HEK293 (cell line): ENCODE results near the gene TSGA10IP.

Source experiments
- CTCF ChIA-PET: fragments of 350-600 bp; formaldehyde crosslinking; extraction: SDS; loops from one replicate; lab custom pipeline; 2021; ENCODE audit warnings: antibody characterized with exemption; lab: Yijun Ruan, JAX
- POLR2A ChIA-PET: fragments of 300-600 bp; formaldehyde crosslinking; extraction: SDS; loops from one replicate; lab custom pipeline; 2020; ENCODE audit warnings: antibody characterized with exemption, inconsistent platforms; lab: Yijun Ruan, JAX
- H3K27ac ChIP-seq: fragments of 200-500 bp; sonication (Bioruptor generic); 2 replicates; pipeline ENCODE4 v1.5.1; 2014; ENCODE audit warnings: low read depth, low read length, control low read depth, inconsistent platforms; ENCODE audit errors: extremely low read depth
- H3K36me3 ChIP-seq, 2 experiments: fragments of 200-500 bp in 1 of 2; sonication (Bioruptor generic) in 1 of 2; 1 replicate in 1 of 2; 2 replicates in 1 of 2; pipeline ENCODE4 v1.5.1; 2014 to 2017; ENCODE audit warnings: inconsistent platforms in 2 of 2, low read length in 2 of 2; ENCODE audit not compliant: control insufficient read depth in 2 of 2, insufficient read depth in 1 of 2
- H3K4me1 ChIP-seq: fragments of 200-500 bp; sonication (Bioruptor generic); 2 replicates; pipeline ENCODE4 v1.5.1; 2014; ENCODE audit warnings: mild to moderate bottlenecking, low read length, inconsistent platforms; ENCODE audit not compliant: control insufficient read depth, insufficient read depth
- H3K4me3 ChIP-seq: 2 replicates; pipeline ENCODE4 v1.5.1; 2011; ENCODE audit warnings: low read depth, mild to moderate bottlenecking, control low read depth, low read length, moderate library complexity
- H3K9me3 ChIP-seq: fragments of 200-500 bp; sonication (Bioruptor generic); 2 replicates; pipeline ENCODE4 v1.5.1; 2014; ENCODE audit warnings: low read depth, low read length, inconsistent platforms; ENCODE audit not compliant: control insufficient read depth, insufficient read depth
- BCL11A ChIP-seq: fragments of 450-650 bp; formaldehyde crosslinking; IDR thresholded peaks from 2 replicates; pipeline ENCODE4 v1.5.1; 2016; ENCODE audit warnings: low read depth, missing biosample characterization, missing genetic modification characterization
- FEZF1 ChIP-seq: fragments of 450-650 bp; formaldehyde crosslinking; IDR thresholded peaks from 2 replicates; pipeline ENCODE4 v1.5.1; 2016; ENCODE audit warnings: missing biosample characterization, missing genetic modification characterization
- KLF10 ChIP-seq: fragments of 450-650 bp; IDR thresholded peaks from 2 replicates; pipeline ENCODE4 v1.5.1; 2018; ENCODE audit warnings: missing biosample characterization, mild to moderate bottlenecking, missing genetic modification characterization
- MYNN ChIP-seq: fragments of 450-650 bp; formaldehyde crosslinking; IDR thresholded peaks from 2 replicates; pipeline ENCODE4 v1.5.1; 2016; ENCODE audit warnings: missing biosample characterization, missing genetic modification characterization, borderline replicate concordance
- SP7 ChIP-seq: fragments of 450-650 bp; formaldehyde crosslinking; IDR thresholded peaks from 2 replicates; pipeline ENCODE4 v1.5.1; 2016; ENCODE audit warnings: missing biosample characterization, missing genetic modification characterization
- TCF7L2 ChIP-seq: IDR thresholded peaks from 2 replicates; pipeline ENCODE4 v1.6.1; 2011; ENCODE audit warnings: low read depth, mild to moderate bottlenecking, inconsistent platforms, low read length, moderate library complexity, borderline replicate concordance
- YY1 ChIP-seq: fragments of 450-650 bp; formaldehyde crosslinking; IDR thresholded peaks from 2 replicates; pipeline ENCODE4 v1.5.1; 2018; ENCODE audit warnings: missing biosample characterization, missing genetic modification characterization
- ZBTB48 ChIP-seq: fragments of 450-650 bp; formaldehyde crosslinking; IDR thresholded peaks from 2 replicates; pipeline ENCODE4 v1.5.1; 2016; ENCODE audit warnings: missing biosample characterization, missing genetic modification characterization
- ZFP3 ChIP-seq: fragments of 450-650 bp; formaldehyde crosslinking; IDR thresholded peaks from 2 replicates; pipeline ENCODE4 v1.5.1; 2016; ENCODE audit warnings: low read depth, missing biosample characterization, missing genetic modification characterization
- ZFP37 ChIP-seq: fragments of 450-650 bp; formaldehyde crosslinking; IDR thresholded peaks from 2 replicates; pipeline ENCODE4 v1.5.1; 2016; ENCODE audit warnings: missing biosample characterization, missing genetic modification characterization
- ZNF24 ChIP-seq: fragments of 450-650 bp; formaldehyde crosslinking; IDR thresholded peaks from 2 replicates; pipeline ENCODE4 v1.5.1; 2016; ENCODE audit warnings: missing biosample characterization, missing genetic modification characterization
- ZNF433 ChIP-seq: fragments of 450-650 bp; formaldehyde crosslinking; IDR thresholded peaks from 2 replicates; pipeline ENCODE4 v1.5.1; 2016; ENCODE audit warnings: missing biosample characterization, missing genetic modification characterization, low read depth
- ZNF530 ChIP-seq: fragments of 450-650 bp; formaldehyde crosslinking; IDR thresholded peaks from 2 replicates; pipeline ENCODE4 v1.5.1; 2016; ENCODE audit warnings: low read depth, missing biosample characterization, missing genetic modification characterization
- ZNF558 ChIP-seq: fragments of 450-650 bp; formaldehyde crosslinking; IDR thresholded peaks from 2 replicates; pipeline ENCODE4 v1.5.1; 2016; ENCODE audit warnings: missing biosample characterization, missing genetic modification characterization
- ZNF560 ChIP-seq: fragments of 450-650 bp; formaldehyde crosslinking; IDR thresholded peaks from 2 replicates; pipeline ENCODE4 v1.5.1; 2017; ENCODE audit warnings: missing biosample characterization, missing genetic modification characterization, borderline replicate concordance
- ZNF654 ChIP-seq: fragments of 450-650 bp; formaldehyde crosslinking; IDR thresholded peaks from 2 replicates; pipeline ENCODE4 v1.5.1; 2016; ENCODE audit warnings: low read depth, missing biosample characterization, missing genetic modification characterization
- ZNF768 ChIP-seq: fragments of 450-650 bp; formaldehyde crosslinking; IDR thresholded peaks from 2 replicates; pipeline ENCODE4 v1.5.1; 2018; ENCODE audit warnings: missing biosample characterization, mild to moderate bottlenecking, missing genetic modification characterization
- ZNF785 ChIP-seq: fragments of 450-650 bp; formaldehyde crosslinking; IDR thresholded peaks from 2 replicates; pipeline ENCODE4 v1.5.1; 2016; ENCODE audit warnings: missing biosample characterization, missing genetic modification characterization
- ZNF791 ChIP-seq: fragments of 450-650 bp; formaldehyde crosslinking; IDR thresholded peaks from 2 replicates; pipeline ENCODE4 v1.5.1; 2016; ENCODE audit warnings: missing biosample characterization, missing genetic modification characterization
- TF ChIP-seq, protein P1 (sequence below): fragments of 450-650 bp; formaldehyde crosslinking; IDR thresholded peaks from 2 replicates; pipeline ENCODE4 v1.5.1; 2017; ENCODE audit warnings: missing biosample characterization, missing genetic modification characterization
- TF ChIP-seq, protein P2 (sequence below): fragments of 450-650 bp; formaldehyde crosslinking; IDR thresholded peaks from 2 replicates; pipeline ENCODE4 v1.5.1; 2016; ENCODE audit warnings: missing biosample characterization, missing genetic modification characterization
- TF ChIP-seq, protein P3 (sequence below): fragments of 450-650 bp; formaldehyde crosslinking; IDR thresholded peaks from 2 replicates; pipeline ENCODE4 v1.5.1; 2016; ENCODE audit warnings: missing biosample characterization, missing genetic modification characterization
- TF ChIP-seq, protein P4 (sequence below): fragments of 450-650 bp; formaldehyde crosslinking; IDR thresholded peaks from 2 replicates; pipeline ENCODE4 v1.5.1; 2016; ENCODE audit warnings: missing biosample characterization, missing genetic modification characterization
- TF ChIP-seq, protein P5 (sequence below): fragments of 450-650 bp; formaldehyde crosslinking; IDR thresholded peaks from 2 replicates; pipeline ENCODE4 v1.5.0; 2017; ENCODE audit warnings: missing biosample characterization, missing genetic modification characterization, borderline replicate concordance

Gene TSGA10IP

DNA sequence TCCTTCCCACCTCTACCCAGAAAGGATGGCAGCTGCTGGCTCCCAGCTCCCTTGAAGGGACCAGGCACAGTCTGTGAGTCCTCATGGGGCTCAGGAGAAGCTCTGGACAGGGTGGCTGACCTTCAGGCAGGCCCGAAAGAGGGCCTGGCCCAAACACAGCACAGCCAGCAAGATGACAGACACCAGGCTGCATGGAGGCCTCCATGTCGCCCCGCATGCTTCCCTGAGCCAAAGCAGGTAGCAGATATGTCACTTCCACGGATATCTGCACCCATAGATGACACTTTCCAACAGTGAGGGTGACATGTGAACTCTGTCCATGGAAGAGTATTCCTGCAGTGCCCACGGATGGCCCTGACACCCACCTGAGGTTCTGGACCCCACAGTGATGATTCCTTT, 38.3 kb downstream of the TSGA10IP start:
- CTCF ChIA-PET = interaction anchor here (2.2 to 2.5 kb wide), 2 partner anchors 96 to 98 kb away, joined by 8 read pairs; partner anchors contain the start of gene FIBP
- no peak for TF ChIP-seq YY1
- no peak for TF ChIP-seq ZNF24 (tag by site-specific recombination)
- TF ChIP-seq FEZF1 = no peak
- TF ChIP-seq KLF10 (tag by site-specific recombination) = no peak
- TF ChIP-seq, protein P1, sequence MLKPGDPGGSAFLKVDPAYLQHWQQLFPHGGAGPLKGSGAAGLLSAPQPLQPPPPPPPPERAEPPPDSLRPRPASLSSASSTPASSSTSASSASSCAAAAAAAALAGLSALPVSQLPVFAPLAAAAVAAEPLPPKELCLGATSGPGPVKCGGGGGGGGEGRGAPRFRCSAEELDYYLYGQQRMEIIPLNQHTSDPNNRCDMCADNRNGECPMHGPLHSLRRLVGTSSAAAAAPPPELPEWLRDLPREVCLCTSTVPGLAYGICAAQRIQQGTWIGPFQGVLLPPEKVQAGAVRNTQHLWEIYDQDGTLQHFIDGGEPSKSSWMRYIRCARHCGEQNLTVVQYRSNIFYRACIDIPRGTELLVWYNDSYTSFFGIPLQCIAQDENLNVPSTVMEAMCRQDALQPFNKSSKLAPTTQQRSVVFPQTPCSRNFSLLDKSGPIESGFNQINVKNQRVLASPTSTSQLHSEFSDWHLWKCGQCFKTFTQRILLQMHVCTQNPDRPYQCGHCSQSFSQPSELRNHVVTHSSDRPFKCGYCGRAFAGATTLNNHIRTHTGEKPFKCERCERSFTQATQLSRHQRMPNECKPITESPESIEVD (tag by site-specific recombination) = no peak
- no peak for TF ChIP-seq ZNF530 (tag by site-specific recombination)
- TF ChIP-seq, protein P2, sequence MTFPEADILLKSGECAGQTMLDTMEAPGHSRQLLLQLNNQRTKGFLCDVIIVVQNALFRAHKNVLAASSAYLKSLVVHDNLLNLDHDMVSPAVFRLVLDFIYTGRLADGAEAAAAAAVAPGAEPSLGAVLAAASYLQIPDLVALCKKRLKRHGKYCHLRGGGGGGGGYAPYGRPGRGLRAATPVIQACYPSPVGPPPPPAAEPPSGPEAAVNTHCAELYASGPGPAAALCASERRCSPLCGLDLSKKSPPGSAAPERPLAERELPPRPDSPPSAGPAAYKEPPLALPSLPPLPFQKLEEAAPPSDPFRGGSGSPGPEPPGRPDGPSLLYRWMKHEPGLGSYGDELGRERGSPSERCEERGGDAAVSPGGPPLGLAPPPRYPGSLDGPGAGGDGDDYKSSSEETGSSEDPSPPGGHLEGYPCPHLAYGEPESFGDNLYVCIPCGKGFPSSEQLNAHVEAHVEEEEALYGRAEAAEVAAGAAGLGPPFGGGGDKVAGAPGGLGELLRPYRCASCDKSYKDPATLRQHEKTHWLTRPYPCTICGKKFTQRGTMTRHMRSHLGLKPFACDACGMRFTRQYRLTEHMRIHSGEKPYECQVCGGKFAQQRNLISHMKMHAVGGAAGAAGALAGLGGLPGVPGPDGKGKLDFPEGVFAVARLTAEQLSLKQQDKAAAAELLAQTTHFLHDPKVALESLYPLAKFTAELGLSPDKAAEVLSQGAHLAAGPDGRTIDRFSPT = no peak
- Histone ChIP-seq H3K36me3 (peaks cover 0 to 10% of the 10 kb centered on the region in 2 experiments; a peak in 1 of 3 replicates), H3K4me3 (no peak overlapping the region), H3K9me3 (no peaks in the 10 kb centered on the region), H3K4me1 (no peaks in the 10 kb centered on the region), H3K27ac (no peak overlapping the region)
- POLR2A ChIA-PET = no interaction called here

DNA sequence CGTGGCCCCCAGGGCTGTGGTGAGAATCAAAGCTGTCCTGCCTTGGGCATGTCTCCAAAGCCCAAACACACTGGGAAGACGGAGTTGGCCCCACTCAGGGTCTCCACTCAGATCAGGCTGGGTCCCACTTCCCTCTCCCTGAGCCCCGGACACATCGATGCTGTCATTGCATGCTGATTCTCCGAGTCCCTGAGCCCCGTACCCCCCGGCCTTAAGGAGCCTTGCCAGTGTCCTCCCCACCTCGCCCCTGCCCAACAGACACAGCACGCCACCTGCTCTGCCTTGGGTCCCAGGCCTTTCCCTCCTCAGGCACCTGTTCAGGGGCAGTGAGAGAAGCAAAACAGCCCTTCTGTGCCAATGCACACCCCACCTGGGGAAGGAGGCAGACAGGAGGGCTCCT, 42.1 kb downstream of the TSGA10IP start:
- no peak overlapping the region for H3K4me3 ChIP-seq
- POLR2A ChIA-PET = interaction anchor here (1.0 kb wide), 1 partner anchor 99 kb away, joined by 3 read pairs; no protein-coding TSS in a partner anchor
- TF ChIP-seq ZBTB48 (tag by site-specific recombination) (no peak), ZFP3 (tag by site-specific recombination) (no peak), ZNF560 (tag by site-specific recombination) (no peak), ZNF558 (no peak), SP7 (tag by site-specific recombination) (no peak), ZNF785 (tag by site-specific recombination) (no peak), ZNF768 (tag by site-specific recombination) (no peak), TCF7L2 (no peak), ZNF791 (tag by site-specific recombination) (no peak), BCL11A (tag by site-specific recombination) (no peak), ZNF654 (tag by site-specific recombination) (no peak), ZNF433 (tag by site-specific recombination) (no peak), MYNN (tag by site-specific recombination) (no peak), ZFP37 (no peak)
- TF ChIP-seq, protein P3, sequence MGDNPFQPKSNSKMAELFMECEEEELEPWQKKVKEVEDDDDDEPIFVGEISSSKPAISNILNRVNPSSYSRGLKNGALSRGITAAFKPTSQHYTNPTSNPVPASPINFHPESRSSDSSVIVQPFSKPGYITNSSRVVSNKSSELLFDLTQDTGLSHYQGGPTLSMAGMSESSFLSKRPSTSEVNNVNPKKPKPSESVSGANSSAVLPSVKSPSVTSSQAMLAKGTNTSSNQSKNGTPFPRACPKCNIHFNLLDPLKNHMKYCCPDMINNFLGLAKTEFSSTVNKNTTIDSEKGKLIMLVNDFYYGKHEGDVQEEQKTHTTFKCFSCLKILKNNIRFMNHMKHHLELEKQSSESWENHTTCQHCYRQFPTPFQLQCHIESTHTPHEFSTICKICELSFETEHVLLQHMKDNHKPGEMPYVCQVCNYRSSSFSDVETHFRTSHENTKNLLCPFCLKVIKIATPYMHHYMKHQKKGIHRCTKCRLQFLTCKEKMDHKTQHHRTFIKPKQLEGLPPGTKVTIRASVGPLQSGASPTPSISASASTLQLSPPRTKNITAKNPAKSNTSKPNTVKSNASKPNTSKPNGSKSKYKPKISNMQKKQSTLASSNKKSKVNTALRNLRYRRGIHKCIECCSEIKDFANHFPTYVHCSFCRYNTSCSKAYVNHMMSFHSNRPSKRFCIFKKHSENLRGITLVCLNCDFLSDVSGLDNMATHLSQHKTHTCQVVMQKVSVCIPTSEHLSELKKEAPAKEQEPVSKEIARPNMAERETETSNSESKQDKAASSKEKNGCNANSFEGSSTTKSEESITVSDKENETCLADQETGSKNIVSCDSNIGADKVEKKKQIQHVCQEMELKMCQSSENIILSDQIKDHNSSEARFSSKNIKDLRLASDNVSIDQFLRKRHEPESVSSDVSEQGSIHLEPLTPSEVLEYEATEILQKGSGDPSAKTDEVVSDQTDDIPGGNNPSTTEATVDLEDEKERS (tag by site-specific recombination) = no peak
- TF ChIP-seq, protein P4, sequence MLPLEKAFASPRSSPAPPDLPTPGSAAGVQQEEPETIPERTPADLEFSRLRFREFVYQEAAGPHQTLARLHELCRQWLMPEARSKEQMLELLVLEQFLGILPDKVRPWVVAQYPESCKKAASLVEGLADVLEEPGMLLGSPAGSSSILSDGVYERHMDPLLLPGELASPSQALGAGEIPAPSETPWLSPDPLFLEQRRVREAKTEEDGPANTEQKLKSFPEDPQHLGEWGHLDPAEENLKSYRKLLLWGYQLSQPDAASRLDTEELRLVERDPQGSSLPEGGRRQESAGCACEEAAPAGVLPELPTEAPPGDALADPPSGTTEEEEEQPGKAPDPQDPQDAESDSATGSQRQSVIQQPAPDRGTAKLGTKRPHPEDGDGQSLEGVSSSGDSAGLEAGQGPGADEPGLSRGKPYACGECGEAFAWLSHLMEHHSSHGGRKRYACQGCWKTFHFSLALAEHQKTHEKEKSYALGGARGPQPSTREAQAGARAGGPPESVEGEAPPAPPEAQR = no peak
- TF ChIP-seq, protein P5, sequence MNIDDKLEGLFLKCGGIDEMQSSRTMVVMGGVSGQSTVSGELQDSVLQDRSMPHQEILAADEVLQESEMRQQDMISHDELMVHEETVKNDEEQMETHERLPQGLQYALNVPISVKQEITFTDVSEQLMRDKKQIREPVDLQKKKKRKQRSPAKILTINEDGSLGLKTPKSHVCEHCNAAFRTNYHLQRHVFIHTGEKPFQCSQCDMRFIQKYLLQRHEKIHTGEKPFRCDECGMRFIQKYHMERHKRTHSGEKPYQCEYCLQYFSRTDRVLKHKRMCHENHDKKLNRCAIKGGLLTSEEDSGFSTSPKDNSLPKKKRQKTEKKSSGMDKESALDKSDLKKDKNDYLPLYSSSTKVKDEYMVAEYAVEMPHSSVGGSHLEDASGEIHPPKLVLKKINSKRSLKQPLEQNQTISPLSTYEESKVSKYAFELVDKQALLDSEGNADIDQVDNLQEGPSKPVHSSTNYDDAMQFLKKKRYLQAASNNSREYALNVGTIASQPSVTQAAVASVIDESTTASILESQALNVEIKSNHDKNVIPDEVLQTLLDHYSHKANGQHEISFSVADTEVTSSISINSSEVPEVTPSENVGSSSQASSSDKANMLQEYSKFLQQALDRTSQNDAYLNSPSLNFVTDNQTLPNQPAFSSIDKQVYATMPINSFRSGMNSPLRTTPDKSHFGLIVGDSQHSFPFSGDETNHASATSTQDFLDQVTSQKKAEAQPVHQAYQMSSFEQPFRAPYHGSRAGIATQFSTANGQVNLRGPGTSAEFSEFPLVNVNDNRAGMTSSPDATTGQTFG = no peak
- TF ChIP-seq, all 188 proteins: peak for 0
- no peaks in the 10 kb centered on the region for H3K4me1 ChIP-seq
- peaks cover 0 to 4% of the 10 kb centered on the region in 2 experiments; a peak in 1 of 3 replicates for H3K36me3 ChIP-seq
- CTCF ChIA-PET = interaction anchor here (1.6 to 7.2 kb wide), 3 partner anchors 97 to 276 kb away, joined by 9 to 59 read pairs (median 10); partner anchors contain the start of genes CCDC85B and KAT5
- no peaks in the 10 kb centered on the region for H3K9me3 ChIP-seq
- no peak overlapping the region for H3K27ac ChIP-seq
